ENCODE measurements around the gene TTC27. TPM values are rescaled to one million over a fixed set of nuclear protein-coding genes. Genes with fewer than 3 reads are reported as not detected.

The TTC27 gene
- total and polyA plus RNA-seq, 8 donors = 9.9 to 26.9 (median 22.5) TPM

DNA sequence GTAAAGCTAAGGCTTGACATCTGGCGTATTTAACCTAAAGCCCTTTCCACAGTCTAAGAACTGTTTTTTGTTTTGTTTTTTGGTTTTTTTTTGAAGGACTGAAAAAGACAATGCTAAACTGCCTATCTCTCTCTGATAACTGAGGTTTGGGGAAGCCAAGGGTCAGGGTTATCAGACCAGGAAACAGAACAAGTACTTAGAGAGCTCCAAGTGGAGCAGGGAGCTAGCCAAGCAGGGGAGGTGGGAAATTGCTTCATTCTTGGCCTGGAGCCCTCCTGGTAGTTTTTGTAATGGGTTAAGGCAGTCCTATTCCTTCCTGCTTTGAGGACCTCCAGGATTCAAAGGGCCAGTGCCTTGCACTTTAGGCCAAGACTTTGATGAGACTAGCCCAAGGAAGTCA lies 164.6 kb downstream of the TTC27 start:
- TF ChIP-seq, protein P1, sequence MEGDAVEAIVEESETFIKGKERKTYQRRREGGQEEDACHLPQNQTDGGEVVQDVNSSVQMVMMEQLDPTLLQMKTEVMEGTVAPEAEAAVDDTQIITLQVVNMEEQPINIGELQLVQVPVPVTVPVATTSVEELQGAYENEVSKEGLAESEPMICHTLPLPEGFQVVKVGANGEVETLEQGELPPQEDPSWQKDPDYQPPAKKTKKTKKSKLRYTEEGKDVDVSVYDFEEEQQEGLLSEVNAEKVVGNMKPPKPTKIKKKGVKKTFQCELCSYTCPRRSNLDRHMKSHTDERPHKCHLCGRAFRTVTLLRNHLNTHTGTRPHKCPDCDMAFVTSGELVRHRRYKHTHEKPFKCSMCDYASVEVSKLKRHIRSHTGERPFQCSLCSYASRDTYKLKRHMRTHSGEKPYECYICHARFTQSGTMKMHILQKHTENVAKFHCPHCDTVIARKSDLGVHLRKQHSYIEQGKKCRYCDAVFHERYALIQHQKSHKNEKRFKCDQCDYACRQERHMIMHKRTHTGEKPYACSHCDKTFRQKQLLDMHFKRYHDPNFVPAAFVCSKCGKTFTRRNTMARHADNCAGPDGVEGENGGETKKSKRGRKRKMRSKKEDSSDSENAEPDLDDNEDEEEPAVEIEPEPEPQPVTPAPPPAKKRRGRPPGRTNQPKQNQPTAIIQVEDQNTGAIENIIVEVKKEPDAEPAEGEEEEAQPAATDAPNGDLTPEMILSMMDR (IDR thresholded peaks at IDR 0.05) = no peak
- no peak overlapping the region for H3K27ac ChIP-seq
- no peaks in the 10 kb centered on the region for H3K27me3 ChIP-seq
- DNase-seq (no peak), ATAC-seq (peak; percentile 83)
- intact Hi-C loops (cut with DNase I) = no loop called here
- H3K36me3 ChIP-seq = no peaks in the 10 kb centered on the region
- H3K4me1 ChIP-seq = peaks cover 0 to 9% of the 10 kb centered on the region in 2 donors
- H3K4me3 ChIP-seq = no peak overlapping the region
- no peaks in the 10 kb centered on the region for H3K9me3 ChIP-seq

DNA sequence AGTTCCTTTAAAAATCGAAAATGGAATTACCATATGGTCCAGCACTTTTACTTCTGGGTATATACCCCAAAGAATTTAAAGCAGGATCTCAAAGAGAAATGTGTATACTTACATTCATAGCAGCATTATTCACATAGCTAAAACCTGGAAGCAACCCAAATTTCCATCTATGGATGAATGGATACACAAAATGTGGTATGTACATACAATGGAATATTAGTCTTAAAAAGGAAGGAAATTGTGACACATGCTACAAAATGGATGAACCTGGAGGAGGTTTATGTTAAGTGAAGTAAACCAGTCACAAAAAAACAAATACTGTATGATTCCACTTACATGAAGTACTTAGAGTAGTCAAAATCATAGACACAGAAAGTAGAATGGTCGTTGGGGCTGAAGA lies 171.0 kb downstream of the TTC27 start:
- TF ChIP-seq, protein P1 (IDR thresholded peaks at IDR 0.05) = no peak

DNA sequence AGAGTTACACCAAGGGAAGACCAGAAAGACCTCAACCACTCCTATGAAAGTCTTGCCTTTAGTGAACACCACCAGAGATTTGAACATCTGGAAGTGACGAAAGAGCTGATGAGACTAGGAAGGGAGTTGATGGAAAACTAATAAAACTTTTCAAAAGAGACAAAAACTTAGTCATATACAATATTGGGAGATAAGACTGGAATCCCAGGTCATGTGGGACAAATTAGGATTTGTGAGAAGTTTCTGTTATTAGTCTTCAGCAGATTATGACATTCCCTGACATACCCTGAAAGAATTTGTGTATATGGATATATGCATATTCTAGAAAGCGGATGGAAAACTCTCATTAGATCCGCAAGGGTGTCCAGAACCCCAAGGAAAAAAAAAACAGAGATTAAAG lies 173.9 kb downstream of the TTC27 start:
- Histone ChIP-seq H3K4me3 (no peak overlapping the region), H3K9me3 (no peaks in the 10 kb centered on the region), H3K27me3 (no peaks in the 10 kb centered on the region), H3K36me3 (no peaks in the 10 kb centered on the region), H3K4me1 (no peaks in the 10 kb centered on the region), H3K27ac (no peak overlapping the region)
- DNase-seq (no peak), ATAC-seq (no peak)
- intact Hi-C loops (cut with DNase I) = no loop called here
- TF ChIP-seq, protein P1 (IDR thresholded peaks at IDR 0.05) = no peak

More for the DNA sequence above, 171.0 kb downstream of the TTC27 start:
- Histone ChIP-seq H3K4me3 (no peak overlapping the region), H3K27ac (no peak overlapping the region), H3K9me3 (no peaks in the 10 kb centered on the region), H3K4me1 (no peaks in the 10 kb centered on the region), H3K36me3 (no peaks in the 10 kb centered on the region), H3K27me3 (no peaks in the 10 kb centered on the region)
- no peak for ATAC-seq
- DNase-seq = no peak
- intact Hi-C loops (cut with DNase I) = no loop called here

DNA sequence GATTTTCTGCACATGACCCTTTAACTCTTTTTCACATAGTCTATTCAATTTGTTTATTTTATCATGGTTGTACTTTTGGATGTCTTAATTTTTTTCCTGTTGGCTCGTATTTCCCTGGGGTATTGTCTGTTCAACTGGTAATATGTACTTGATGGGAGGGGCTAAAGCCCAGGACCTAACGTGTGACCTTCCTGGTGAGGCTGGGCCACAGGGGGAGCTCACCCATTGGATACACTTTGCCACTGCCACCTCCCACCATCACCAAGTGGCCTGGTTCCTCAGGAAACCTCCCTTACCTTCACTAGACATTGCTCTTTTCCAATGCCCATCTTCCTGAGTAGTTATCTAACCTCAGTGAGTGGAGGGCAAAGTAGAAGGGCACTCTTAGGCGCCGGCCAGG lies 175.0 kb downstream of the TTC27 start:
- intact Hi-C loops (cut with DNase I) = no loop called here
- H3K4me3 ChIP-seq = no peak overlapping the region
- H3K27me3 ChIP-seq = no peaks in the 10 kb centered on the region
- H3K9me3 ChIP-seq = no peaks in the 10 kb centered on the region
- no peak for DNase-seq
- ATAC-seq = no peak
- H3K4me1 ChIP-seq = no peaks in the 10 kb centered on the region
- no peaks in the 10 kb centered on the region for H3K36me3 ChIP-seq
- TF ChIP-seq, protein P1 (IDR thresholded peaks at IDR 0.05) = no peak
- no peak overlapping the region for H3K27ac ChIP-seq

DNA sequence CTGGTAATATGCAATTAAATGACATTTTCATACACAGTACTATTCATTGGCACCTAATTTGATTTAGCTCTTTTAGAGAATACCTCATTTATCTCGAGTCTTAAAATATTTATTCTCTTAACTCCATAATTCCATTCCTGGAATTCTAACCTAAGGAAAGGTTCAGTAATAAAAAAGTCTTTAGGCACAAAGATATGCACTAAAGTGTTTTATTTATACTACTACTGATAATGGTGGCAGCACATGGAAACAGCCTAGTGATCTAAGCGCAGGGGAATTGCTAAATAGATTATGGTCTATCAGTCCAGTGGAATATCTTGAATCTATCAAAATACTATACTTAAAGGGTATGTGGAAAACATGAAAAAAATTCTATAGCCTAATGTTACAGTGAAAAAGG lies 176.4 kb downstream of the TTC27 start:
- no peaks in the 10 kb centered on the region for H3K9me3 ChIP-seq
- TF ChIP-seq, protein P1 (IDR thresholded peaks at IDR 0.05) = no peak
- no peaks in the 10 kb centered on the region for H3K4me1 ChIP-seq
- no peak for DNase-seq
- no peak overlapping the region for H3K27ac ChIP-seq
- no peak for ATAC-seq
- no peak overlapping the region for H3K4me3 ChIP-seq
- intact Hi-C loops (cut with DNase I) = no loop called here
- H3K36me3 ChIP-seq = no peaks in the 10 kb centered on the region
- H3K27me3 ChIP-seq = no peaks in the 10 kb centered on the region

All from left lung (tissue), 10 donors.